D721Med (cell line): ENCODE data around the gene CCL1.

Experiments
- DNase-seq: peaks from one replicate; pipeline ENCODE4 v3.0.0; 2011; ENCODE audit warnings: low spot score; ENCODE audit not compliant: insufficient read length
- FAIRE-seq: peaks from 2 replicates; lab custom pipeline; 2011; peaks lifted over from hg19 to GRCh38; lab: Jason Lieb, UNC
- TF ChIP-seq, protein P1 (sequence below): IDR thresholded peaks from 2 replicates; pipeline ENCODE4 v1.5.1; 2012; ENCODE audit warnings: mild to moderate bottlenecking, control low read depth; ENCODE audit not compliant: insufficient read depth; ENCODE audit errors: missing control alignments

The CCL1 gene

DNA sequence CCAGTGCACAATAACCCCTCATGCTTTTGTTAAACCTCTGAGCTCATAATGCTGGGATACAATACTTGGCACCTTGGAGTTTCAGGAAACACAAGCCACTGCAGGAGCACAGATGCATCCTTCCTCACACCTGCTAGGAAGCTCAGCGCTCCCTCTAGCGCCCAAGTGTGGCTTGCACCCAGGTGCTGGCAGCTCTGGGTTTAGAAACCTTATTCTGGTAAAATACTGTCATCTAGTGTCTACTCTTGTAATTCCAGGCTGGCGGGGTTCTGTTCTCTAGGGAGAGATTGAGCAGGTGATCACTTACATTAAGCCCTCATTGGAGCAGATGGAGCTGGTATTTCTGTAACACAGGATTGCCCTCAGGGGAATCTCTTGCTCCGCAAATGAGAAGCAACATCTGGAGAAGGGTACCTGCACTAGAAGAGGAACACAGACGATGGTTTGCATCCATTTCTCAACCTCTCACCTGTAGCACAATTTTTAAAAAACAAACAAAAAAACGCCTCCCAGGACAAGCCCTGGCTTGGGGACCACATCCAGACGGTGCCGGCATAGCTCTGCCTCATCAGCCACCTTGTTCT lies 1.5 kb downstream of the CCL1 start:
- FAIRE-seq (no peak), DNase-seq (no peak)

DNA sequence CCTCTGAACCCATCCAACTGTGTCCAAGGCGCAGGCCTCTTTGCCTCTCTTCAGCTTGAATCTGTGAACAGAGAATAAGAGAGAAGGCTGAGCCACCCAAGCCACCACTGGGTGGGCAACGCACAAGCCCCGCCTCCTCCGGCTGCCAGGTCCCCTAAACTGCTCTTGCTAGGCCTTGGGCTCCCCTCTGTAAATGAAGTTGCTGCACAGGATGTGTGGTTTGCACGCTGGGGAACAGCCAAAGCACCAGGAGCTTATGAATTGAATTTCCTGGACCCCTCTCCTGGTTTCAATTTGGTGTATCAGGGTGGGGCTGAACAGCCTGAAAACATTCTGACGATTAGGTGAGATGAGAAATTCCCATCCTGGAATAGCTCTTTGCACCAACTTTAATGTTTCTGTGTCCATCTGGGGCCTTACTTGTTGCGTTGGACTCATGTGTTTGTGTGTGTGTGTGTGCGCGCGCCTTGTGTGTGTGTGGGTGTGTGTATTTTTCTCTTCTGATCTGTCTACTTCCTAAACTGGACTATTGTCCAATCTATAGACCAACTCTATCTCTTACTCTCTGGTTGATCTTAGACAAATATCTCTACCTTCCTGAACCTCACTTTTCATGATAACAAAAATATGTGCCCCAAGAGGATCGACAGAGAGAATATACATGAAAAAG lies 2.3 kb downstream of the CCL1 start:
- TF ChIP-seq, protein P1, sequence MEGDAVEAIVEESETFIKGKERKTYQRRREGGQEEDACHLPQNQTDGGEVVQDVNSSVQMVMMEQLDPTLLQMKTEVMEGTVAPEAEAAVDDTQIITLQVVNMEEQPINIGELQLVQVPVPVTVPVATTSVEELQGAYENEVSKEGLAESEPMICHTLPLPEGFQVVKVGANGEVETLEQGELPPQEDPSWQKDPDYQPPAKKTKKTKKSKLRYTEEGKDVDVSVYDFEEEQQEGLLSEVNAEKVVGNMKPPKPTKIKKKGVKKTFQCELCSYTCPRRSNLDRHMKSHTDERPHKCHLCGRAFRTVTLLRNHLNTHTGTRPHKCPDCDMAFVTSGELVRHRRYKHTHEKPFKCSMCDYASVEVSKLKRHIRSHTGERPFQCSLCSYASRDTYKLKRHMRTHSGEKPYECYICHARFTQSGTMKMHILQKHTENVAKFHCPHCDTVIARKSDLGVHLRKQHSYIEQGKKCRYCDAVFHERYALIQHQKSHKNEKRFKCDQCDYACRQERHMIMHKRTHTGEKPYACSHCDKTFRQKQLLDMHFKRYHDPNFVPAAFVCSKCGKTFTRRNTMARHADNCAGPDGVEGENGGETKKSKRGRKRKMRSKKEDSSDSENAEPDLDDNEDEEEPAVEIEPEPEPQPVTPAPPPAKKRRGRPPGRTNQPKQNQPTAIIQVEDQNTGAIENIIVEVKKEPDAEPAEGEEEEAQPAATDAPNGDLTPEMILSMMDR: no peak
- DNase-seq: no peak
- FAIRE-seq: no peak

More for the DNA sequence above, 1.5 kb downstream of the CCL1 start:
- TF ChIP-seq, protein P1: peak; percentile 100

DNA sequence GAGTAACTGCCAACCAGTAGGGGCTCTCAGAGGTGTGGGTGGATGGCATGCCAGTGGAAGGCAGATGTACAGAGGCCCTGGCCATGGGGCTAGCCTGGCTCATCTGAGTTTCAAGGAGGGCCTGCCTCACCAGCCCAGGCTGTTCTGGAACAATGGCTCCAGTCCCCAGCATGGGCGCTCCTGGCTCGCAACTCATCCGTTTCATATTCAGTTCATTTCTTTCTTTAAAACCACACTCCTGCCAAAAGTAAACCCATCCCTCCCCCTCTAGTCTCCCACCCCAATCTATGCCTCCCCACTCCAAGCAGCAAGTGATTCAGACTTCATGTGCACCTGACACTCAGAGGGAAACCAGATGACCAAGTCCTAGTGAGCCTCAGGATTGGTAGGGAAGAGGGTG lies 4.4 kb downstream of the CCL1 start:
- TF ChIP-seq, protein P1: no peak
- DNase-seq (no peak), FAIRE-seq (no peak)

DNA sequence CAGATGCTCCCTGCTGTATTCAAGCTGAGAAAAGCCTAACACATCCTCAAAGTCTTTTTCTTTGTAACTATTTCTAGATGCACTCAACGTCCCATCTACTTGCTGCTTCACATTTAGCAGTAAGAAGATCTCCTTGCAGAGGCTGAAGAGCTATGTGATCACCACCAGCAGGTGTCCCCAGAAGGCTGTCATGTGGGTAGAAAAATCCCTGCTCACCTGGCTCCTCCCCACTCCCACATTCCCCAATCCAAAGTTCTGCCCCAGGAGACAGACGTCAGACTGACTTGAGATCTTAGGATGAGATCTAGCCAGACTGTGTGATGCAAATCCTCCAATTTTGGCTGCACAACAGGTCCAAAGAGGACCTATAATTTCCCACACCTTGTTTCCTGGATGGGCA lies 5.6 kb downstream of the CCL1 start:
- DNase-seq: no peak
- no peak for FAIRE-seq
- TF ChIP-seq, protein P1: no peak

DNA sequence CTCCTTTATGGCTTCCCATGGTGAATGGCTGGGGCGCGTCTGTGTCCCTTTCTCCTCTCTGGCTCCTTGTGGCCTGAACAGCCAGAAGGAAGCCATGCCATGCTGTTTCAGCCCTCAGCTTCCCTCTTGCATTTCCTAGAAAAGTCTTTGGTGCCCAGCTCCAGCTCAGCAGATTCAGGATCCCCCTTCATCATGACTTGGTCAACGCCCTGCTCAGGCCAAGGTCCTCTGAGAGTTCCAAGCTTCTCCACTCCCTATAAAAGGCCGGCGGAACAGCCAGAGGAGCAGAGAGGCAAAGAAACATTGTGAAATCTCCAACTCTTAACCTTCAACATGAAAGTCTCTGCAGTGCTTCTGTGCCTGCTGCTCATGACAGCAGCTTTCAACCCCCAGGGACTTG lies 6.8 kb downstream of the CCL1 start, which contains the start of gene CCL13:
CCL13 (plus strand) TSS at position 287 of the 400 bp plus-strand sequence; CDS start at position 334, 47 bp downstream.
- DNase-seq: no peak
- FAIRE-seq: no peak
- TF ChIP-seq, protein P1: no peak

DNA sequence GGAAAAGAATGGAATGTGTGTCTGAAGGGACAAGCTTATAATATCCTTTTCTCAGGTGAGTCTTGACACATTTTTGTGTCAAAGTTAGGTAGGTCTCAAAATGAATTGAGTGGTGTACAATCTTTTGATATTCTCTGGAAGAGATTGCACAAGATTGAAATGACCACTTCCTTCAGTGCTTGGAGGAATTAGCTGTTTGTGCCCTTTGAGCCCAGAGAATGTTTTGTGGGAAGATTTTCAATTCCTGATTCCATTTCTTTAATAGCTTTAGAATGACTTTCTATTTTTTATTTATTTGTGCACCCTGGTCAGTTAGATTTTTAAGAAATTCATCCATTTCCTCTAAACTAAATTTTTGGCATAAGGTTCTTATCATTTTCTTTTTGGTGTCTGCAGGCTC lies 8.4 kb downstream of the CCL1 start:
- TF ChIP-seq, protein P1: no peak
- DNase-seq (no peak), FAIRE-seq (no peak)

DNA sequence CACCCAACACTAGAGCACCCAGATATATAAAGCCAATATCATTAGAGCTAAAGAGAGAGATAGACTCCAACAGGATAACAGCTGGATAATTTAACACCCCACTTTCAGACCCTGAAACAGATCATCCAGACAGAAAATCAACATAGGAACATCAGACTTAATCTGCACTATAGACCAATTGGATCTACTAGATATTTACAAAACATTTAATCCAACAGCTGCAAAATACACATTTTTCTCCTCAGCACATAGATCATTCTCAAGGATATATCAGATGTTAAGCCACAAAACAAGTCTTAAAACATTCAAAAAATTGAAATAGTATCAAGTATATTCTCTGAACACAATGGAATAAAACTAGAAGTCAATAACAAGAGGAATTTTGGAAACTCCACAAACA lies 10.8 kb downstream of the CCL1 start:
- FAIRE-seq (no peak), DNase-seq (no peak)
- TF ChIP-seq, protein P1: no peak
